Stomach (tissue), 4 donors: ENCODE results near the gene PTPN4.

ENCODE experiments used
- POLR2A ChIP-seq, 4 donors: fragments of 450-650 bp; IDR thresholded peaks; one replicate each; pipeline ENCODE4 v1.6.1; 2016; ENCODE audit warnings: antibody characterized with exemption in 4 of 4, control low read depth in 2 of 4, mild to moderate bottlenecking in 1 of 4, moderate library complexity in 1 of 4
- POLR2AphosphoS5 ChIP-seq, 3 donors: sonication (generic); formaldehyde crosslinking; IDR thresholded peaks; one replicate each; pipeline ENCODE4 v1.6.1; 2016; ENCODE audit warnings: antibody characterized with exemption in 3 of 3
- TF ChIP-seq, protein P1 (sequence below), 7 experiments: fragments of 450-650 bp in 4 of 7; fragments of 200-600 bp in 3 of 7; sonication (generic) in 3 of 7; IDR thresholded peaks; one replicate each; pipeline ENCODE4 v1.5.1; 2016 to 2019; ENCODE audit warnings: antibody characterized with exemption in 7 of 7, control low read depth in 2 of 7, mild to moderate bottlenecking in 1 of 7

DNA sequence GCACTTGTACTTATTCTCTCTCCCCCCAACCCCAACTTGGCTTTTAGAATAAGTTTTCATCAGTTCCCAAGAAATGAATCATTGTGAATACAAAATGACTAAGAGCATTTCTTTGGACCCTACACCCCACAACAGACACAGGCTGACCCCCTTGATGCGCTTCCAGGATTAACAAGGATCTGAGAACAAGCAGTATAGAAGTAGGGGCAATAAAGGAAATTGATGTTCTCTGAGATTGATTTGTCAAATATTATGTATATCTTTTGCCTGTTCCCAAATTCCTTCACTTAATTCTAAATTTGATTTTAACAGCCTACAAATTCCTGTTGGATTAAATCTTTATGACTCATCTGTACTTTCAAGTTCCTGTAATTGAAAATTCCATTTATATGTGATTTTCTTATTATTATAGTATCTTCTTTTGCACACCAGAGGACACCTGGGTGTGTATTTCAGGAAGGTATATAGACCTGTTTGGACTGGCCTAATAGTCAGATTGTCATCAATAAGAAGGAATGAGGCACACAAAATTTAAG lies 10.2 kb upstream of the PTPN4 start:
- TF ChIP-seq, protein P1, sequence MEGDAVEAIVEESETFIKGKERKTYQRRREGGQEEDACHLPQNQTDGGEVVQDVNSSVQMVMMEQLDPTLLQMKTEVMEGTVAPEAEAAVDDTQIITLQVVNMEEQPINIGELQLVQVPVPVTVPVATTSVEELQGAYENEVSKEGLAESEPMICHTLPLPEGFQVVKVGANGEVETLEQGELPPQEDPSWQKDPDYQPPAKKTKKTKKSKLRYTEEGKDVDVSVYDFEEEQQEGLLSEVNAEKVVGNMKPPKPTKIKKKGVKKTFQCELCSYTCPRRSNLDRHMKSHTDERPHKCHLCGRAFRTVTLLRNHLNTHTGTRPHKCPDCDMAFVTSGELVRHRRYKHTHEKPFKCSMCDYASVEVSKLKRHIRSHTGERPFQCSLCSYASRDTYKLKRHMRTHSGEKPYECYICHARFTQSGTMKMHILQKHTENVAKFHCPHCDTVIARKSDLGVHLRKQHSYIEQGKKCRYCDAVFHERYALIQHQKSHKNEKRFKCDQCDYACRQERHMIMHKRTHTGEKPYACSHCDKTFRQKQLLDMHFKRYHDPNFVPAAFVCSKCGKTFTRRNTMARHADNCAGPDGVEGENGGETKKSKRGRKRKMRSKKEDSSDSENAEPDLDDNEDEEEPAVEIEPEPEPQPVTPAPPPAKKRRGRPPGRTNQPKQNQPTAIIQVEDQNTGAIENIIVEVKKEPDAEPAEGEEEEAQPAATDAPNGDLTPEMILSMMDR (IDR thresholded peaks at IDR 0.05) = no peak
- no peak for TF ChIP-seq POLR2A (IDR thresholded peaks at IDR 0.05)
- TF ChIP-seq POLR2AphosphoS5 (IDR thresholded peaks at IDR 0.05) = no peak
